ENCODE data around the gene CTSO.

CTSO gene

GRCh38 chr4:155911905-155912304 is 41.8 kb downstream of the CTSO start:
- no peak overlapping the region for H3K9ac ChIP-seq (ENCODE audit: low read length)
- H3F3A ChIP-seq (ENCODE audit: insufficient read depth), result no peaks in the 10 kb centered on the region
- no peaks in the 10 kb centered on the region for H4K20me1 ChIP-seq (ENCODE audit: low read depth, low read length)
- no peak overlapping the region for H3K4me2 ChIP-seq (ENCODE audit: low read depth, low read length, poor library complexity, severe bottlenecking)
- TF ChIP-seq CTCF (IDR thresholded peaks at IDR 0.05; ENCODE audit: insufficient read depth, low read length, poor library complexity, severe bottlenecking), result no peak
- no peak for TF ChIP-seq EZH2phosphoT487 (conservative IDR thresholded peaks at IDR 0.05; ENCODE audit: low read length)
- no peaks in the 10 kb centered on the region for H3K27me3 ChIP-seq (ENCODE audit: low read length)
- no peak overlapping the region for H2AFZ ChIP-seq (ENCODE audit: low read depth, low read length, severe bottlenecking)
- H3K4me3 ChIP-seq (ENCODE audit: insufficient read depth, low read length, poor library complexity, severe bottlenecking), result no peak overlapping the region
- H3K36me3 ChIP-seq (ENCODE audit: low read length), result no peaks in the 10 kb centered on the region
- H3K27ac ChIP-seq (ENCODE audit: low read depth, low read length), result no peak overlapping the region
- no peaks in the 10 kb centered on the region for H3K9me2 ChIP-seq (replicated peaks; ENCODE audit: insufficient read depth, low read length)
- H3K9me3 ChIP-seq (ENCODE audit: insufficient read depth, low read length), result no peaks in the 10 kb centered on the region
- H3K79me2 ChIP-seq (ENCODE audit: insufficient read depth, low read length), result no peaks in the 10 kb centered on the region

DNA sequence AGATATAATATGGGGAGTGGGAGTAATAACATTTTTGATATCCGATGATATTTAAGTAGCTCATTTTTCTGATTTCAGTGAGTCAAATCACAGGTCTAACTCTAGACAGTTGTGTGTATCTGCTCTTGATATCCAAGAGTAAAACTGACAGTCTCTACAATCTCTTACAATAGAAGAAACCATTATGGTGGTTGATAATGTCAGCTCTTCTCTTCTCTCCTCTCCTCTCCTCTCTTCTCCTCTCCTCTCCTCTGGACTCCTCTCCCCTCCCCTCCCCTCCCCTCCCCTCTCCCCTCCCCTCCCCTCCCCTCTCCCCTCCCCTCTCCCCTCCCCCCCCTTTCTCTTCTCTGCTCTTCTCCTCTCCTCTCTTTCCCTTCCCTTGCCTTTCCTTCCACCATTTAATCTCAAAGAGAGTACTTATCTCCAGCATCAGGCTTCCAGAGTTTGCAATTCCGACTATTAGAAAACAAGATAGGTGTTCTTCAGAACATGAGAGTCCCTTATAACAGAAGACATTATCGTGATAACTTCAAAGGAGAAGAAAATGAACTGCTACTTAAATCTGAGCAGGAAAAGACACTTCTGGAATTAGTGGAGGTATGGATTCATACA is 43.9 kb downstream of the CTSO start:
- Histone ChIP-seq H3K9ac (ENCODE audit: low read length) (no peak overlapping the region), H3K4me2 (ENCODE audit: low read depth, low read length, poor library complexity, severe bottlenecking) (no peak overlapping the region), H3K79me2 (ENCODE audit: insufficient read depth, low read length) (no peaks in the 10 kb centered on the region), H4K20me1 (ENCODE audit: low read depth, low read length) (no peaks in the 10 kb centered on the region), H3K9me3 (ENCODE audit: insufficient read depth, low read length) (no peaks in the 10 kb centered on the region), H3K36me3 (ENCODE audit: low read length) (no peaks in the 10 kb centered on the region), H3F3A (ENCODE audit: insufficient read depth) (no peaks in the 10 kb centered on the region), H3K27ac (ENCODE audit: low read depth, low read length) (no peak overlapping the region), H3K9me2 (replicated peaks; ENCODE audit: insufficient read depth, low read length) (no peaks in the 10 kb centered on the region), H2AFZ (ENCODE audit: low read depth, low read length, severe bottlenecking) (no peak overlapping the region), H3K4me3 (ENCODE audit: insufficient read depth, low read length, poor library complexity, severe bottlenecking) (no peak overlapping the region), H3K27me3 (ENCODE audit: low read length) (no peaks in the 10 kb centered on the region)
- no peak for TF ChIP-seq EZH2phosphoT487 (conservative IDR thresholded peaks at IDR 0.05; ENCODE audit: low read length)
- no peak for TF ChIP-seq CTCF (IDR thresholded peaks at IDR 0.05; ENCODE audit: insufficient read depth, low read length, poor library complexity, severe bottlenecking)

DNA sequence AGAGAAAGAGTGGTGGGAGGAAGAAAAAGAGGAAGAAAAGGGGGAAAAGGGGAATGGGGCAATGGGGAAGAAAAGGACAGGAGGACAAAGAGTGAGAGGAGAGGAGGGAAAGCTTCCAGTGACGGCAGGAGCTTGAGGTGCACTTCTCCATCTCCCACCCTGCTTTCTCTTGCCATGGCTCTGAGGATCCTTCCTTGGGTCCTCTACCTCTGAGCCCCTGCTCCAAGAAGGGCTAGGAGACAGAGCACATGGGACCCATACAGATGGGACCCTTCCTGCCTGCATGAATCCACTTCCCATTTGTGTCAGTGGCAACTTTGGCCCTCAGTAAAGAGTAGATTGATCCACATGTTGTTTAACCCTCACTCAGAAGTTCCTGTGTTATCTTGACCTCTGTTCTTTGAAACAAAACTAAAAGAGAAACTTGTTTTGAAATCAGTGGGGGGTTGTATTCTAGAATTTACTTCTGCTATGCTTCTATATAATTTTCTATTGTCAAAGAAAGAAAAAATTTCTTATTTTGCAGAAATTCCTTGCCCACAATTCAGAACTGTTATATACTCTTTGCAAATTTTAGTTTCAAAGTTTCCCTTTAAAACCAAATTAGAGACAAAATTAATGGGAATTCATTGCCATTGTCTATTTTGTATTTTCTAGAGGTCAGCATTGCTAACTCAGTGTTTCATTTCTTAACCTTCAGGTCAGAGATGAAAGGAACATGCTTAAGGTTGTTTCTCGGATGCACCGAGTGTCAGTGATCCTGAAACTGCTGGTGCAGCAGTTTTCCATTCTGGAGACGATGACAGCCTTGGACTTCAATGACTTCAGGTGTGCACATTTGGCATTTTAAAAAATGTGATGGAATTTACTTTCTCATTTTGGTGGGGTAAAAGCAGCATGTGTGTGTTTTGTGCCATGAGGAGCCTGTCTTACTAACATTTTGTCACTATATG is 45.2 kb downstream of the CTSO start:
- H3F3A ChIP-seq (ENCODE audit: insufficient read depth), result no peaks in the 10 kb centered on the region
- H3K9me3 ChIP-seq (ENCODE audit: insufficient read depth, low read length), result no peaks in the 10 kb centered on the region
- no peak overlapping the region for H3K27ac ChIP-seq (ENCODE audit: low read depth, low read length)
- no peak overlapping the region for H3K4me2 ChIP-seq (ENCODE audit: low read depth, low read length, poor library complexity, severe bottlenecking)
- no peaks in the 10 kb centered on the region for H3K9me2 ChIP-seq (replicated peaks; ENCODE audit: insufficient read depth, low read length)
- H3K27me3 ChIP-seq (ENCODE audit: low read length), result no peaks in the 10 kb centered on the region
- TF ChIP-seq EZH2phosphoT487 (conservative IDR thresholded peaks at IDR 0.05; ENCODE audit: low read length), result no peak
- TF ChIP-seq CTCF (IDR thresholded peaks at IDR 0.05; ENCODE audit: insufficient read depth, low read length, poor library complexity, severe bottlenecking), result no peak
- H3K79me2 ChIP-seq (ENCODE audit: insufficient read depth, low read length), result no peaks in the 10 kb centered on the region
- no peak overlapping the region for H2AFZ ChIP-seq (ENCODE audit: low read depth, low read length, severe bottlenecking)
- H3K36me3 ChIP-seq (ENCODE audit: low read length), result no peaks in the 10 kb centered on the region
- no peaks in the 10 kb centered on the region for H4K20me1 ChIP-seq (ENCODE audit: low read depth, low read length)
- no peak overlapping the region for H3K4me3 ChIP-seq (ENCODE audit: insufficient read depth, low read length, poor library complexity, severe bottlenecking)
- H3K9ac ChIP-seq (ENCODE audit: low read length), result no peak overlapping the region
